ENCODE measurements around the gene SIRT4.

Gene SIRT4

DNA sequence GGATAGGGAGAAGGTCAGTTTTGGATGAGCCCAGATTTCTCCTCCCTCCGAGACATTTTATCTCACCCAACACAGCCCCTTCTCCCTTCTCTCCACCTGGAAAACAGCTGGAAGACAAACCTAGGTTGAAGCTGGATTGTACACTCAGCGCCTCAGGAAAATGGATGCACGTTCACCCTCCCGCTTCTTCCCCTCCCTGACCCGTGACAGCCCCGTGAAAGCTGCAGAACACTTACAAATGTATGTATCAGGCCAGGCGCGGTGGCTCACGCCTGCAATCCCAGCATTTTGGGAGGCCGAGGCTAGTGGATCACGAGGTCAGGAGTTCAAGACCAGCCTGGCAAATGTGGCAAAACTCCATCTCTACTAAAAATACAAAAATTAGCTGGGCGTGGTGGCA is 14.6 kb upstream of the SIRT4 start:
- H3K27me3 ChIP-seq = no peaks in the 10 kb centered on the region
- H3K36me3 ChIP-seq = no peaks in the 10 kb centered on the region
- intact Hi-C loops (cut with DNase I; ENCODE audit: low total_unique reads) = no loop called here
- H3K4me3 ChIP-seq = no peak overlapping the region
- TF ChIP-seq, protein P1, sequence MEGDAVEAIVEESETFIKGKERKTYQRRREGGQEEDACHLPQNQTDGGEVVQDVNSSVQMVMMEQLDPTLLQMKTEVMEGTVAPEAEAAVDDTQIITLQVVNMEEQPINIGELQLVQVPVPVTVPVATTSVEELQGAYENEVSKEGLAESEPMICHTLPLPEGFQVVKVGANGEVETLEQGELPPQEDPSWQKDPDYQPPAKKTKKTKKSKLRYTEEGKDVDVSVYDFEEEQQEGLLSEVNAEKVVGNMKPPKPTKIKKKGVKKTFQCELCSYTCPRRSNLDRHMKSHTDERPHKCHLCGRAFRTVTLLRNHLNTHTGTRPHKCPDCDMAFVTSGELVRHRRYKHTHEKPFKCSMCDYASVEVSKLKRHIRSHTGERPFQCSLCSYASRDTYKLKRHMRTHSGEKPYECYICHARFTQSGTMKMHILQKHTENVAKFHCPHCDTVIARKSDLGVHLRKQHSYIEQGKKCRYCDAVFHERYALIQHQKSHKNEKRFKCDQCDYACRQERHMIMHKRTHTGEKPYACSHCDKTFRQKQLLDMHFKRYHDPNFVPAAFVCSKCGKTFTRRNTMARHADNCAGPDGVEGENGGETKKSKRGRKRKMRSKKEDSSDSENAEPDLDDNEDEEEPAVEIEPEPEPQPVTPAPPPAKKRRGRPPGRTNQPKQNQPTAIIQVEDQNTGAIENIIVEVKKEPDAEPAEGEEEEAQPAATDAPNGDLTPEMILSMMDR (IDR thresholded peaks at IDR 0.05) = no peak
- no peaks in the 10 kb centered on the region for H3K9me3 ChIP-seq
- H3K4me1 ChIP-seq = peaks cover 0 to 20% (median 4%) of the 10 kb centered on the region in 4 donors
- DNase-seq = no peak
- H3K27ac ChIP-seq = no peak overlapping the region

DNA sequence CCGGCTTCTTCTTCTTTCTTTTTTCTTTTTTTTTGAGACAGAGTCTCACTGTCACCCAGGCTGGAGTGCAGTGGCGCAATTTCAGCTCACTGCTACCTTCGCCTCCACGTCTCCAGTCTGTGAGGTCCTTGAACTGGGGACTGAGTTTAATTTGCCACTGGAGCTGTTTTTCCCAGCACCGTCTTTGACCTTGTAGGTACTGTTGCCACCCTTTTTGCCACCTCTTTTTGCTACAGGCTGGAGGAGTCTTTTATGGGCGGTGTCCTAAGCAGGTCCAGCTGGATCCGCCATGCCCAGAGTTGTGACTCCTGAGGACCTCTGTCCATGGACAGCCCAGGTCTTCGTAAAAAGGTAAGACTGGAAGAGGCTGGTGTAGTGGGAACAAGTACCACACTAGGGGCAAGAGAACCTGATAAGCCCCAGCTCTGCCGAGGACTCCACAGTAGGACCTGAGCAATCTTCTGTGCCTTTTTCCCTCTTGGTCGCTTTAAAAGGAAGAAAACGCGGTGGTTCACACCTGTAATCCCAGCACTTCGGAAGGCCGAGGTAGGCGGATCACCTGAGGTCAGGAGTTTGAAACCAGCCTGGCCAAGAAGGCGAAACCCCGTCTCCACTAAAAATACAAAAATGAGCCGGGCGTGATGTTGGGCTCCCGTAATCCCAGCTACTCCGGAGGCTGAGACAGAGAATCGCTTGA is 11.4 kb upstream of the SIRT4 start:
- TF ChIP-seq, protein P1 (IDR thresholded peaks at IDR 0.05) = no peak
- intact Hi-C loops (cut with DNase I; ENCODE audit: low total_unique reads) = no loop called here
- Histone ChIP-seq H3K4me3 (peak overlapping the region; percentile 73 to 86), H3K36me3 (no peaks in the 10 kb centered on the region), H3K4me1 (peaks cover 0 to 25% (median 6%) of the 10 kb centered on the region in 4 donors), H3K27ac (peak overlapping the region; percentile 98), H3K9me3 (no peaks in the 10 kb centered on the region), H3K27me3 (no peaks in the 10 kb centered on the region)
- DNase-seq = peak in 1 of 2 donors; percentile 69

DNA sequence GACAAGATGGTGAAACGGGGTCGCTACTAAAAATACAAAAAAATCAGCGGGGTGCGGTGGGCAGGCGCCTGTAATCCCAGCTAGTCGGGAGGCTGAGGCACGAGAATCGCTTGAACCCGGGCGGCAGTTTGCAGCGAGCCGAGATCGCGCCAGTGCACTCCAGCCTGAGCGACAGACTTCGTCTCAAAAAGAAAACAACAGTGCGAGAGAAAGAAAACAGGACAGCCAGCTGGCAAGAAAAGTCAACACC is 9.8 kb upstream of the SIRT4 start:
- peak overlapping the region; percentile 98 for H3K27ac ChIP-seq
- no peak for DNase-seq
- H3K9me3 ChIP-seq = no peaks in the 10 kb centered on the region
- TF ChIP-seq, protein P1 (IDR thresholded peaks at IDR 0.05) = no peak
- no peaks in the 10 kb centered on the region for H3K27me3 ChIP-seq
- H3K4me3 ChIP-seq = peak overlapping the region; percentile 73 to 86
- intact Hi-C loops (cut with DNase I; ENCODE audit: low total_unique reads) = no loop called here
- H3K4me1 ChIP-seq = peaks cover 0 to 19% (median 6%) of the 10 kb centered on the region in 4 donors
- H3K36me3 ChIP-seq = no peaks in the 10 kb centered on the region

DNA sequence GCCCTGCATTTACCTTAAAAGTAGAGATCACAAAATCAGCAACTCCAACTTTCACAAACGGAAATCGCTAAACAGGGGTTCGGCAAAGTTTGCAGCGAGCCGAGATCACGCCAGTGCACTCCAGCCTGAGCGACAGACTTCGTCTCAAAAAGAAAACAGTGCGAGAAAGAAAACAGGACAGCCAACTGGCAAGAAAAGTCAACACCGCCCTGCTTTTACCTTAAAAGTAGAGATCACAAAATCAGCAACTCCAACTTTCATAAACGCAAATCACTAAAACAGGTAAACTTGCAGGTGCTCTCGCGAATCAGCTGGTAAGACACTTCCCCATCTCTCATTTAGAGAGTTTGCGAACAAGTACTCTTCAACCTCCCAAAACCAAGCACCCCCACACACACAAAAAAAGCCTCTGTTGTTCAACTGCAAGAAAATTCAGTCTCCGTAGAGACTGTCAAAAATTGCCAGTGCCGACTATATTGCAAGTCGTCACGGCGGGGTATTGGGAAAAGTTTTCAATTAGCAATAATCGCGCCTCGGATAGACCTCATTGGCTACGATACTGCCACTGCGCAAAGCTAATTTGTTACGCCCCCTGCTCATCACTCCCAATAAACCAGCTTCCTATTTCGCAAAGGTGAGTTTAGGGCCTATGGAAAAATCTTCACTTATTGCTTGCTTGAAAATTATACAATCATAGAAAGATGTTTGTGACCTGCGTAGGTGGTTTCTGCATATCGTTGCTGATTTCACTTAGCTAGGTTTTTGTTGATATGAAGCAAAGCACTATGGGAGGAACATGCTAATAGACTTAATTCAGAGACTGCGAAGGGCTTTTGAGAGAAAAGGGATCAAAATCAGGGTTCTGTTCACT is 9.2 kb upstream of the SIRT4 start, which contains the start of gene RNU4-1:
RNU4-1 (minus strand) TSS at position 577 of the 871 bp plus-strand sequence.
- Histone ChIP-seq H3K27ac (peak within 1 kb of the TSS; percentile 98), H3K36me3 (no peaks in the 10 kb centered on the region), H3K9me3 (no peaks in the 10 kb centered on the region), H3K4me3 (peak within 1 kb of the TSS; percentile 73 to 86), H3K4me1 (peaks cover 0 to 16% (median 6%) of the 10 kb centered on the region in 4 donors), H3K27me3 (no peaks in the 10 kb centered on the region)
- TF ChIP-seq, protein P1 (IDR thresholded peaks at IDR 0.05) = no peak
- intact Hi-C loops (cut with DNase I; ENCODE audit: low total_unique reads) = no loop called here
- peak; percentile 66 to 80 for DNase-seq

DNA sequence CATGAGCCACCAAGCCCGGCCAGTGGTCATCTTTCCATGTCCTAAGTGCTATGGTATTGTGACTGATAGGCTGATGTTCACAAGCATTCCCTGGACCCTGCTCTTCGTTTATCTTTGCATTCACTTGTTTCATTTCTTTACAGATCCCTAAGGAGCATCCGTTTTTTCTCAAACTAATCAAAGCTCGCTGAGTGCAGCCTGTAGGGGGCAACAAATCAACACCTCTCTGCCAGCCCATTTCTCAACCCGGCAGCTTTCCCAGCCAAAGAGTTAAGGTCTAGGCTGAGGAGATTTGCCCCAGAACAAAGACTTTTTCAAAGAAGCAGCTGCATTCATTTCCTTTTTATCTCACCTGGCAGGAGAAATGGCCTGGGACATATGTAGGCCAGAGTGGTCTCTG is 12.1 kb downstream of the SIRT4 start:
- Histone ChIP-seq H3K27me3 (no peaks in the 10 kb centered on the region), H3K9me3 (no peaks in the 10 kb centered on the region), H3K4me1 (peaks cover 0 to 9% (median 6%) of the 10 kb centered on the region in 4 donors), H3K36me3 (no peaks in the 10 kb centered on the region), H3K27ac (no peak overlapping the region), H3K4me3 (no peak overlapping the region)
- TF ChIP-seq, protein P1 (IDR thresholded peaks at IDR 0.05) = no peak
- DNase-seq = no peak
- intact Hi-C loops (cut with DNase I; ENCODE audit: low total_unique reads) = no loop called here
